Panc1 (cell line): ENCODE measurements around the gene SEPTIN8. TPM values are rescaled to one million over a fixed set of nuclear protein-coding genes. Genes with fewer than 3 reads are reported as not detected.

Experiments
- ATAC-seq: fragments of 200-7000 bp; cut with Tn5 transposase; 2 replicates; pipeline ENCODE4 v1.9.1; 2020; ENCODE audit warnings: mild to moderate bottlenecking, moderate library complexity
- BruUV-seq: library from RNA; stranded (reverse); fragments of 400-500 nt; replicated peaks from 2 replicates; lab custom pipeline; 2021; lab: Mats Ljungman, UMichigan
- CTCF ChIA-PET: fragments of 300-600 bp; sonication (Branson Sonifier 250); formaldehyde crosslinking; loops from one replicate; lab custom pipeline; 2022; ENCODE audit warnings: antibody characterized with exemption; lab: Charles Lee
- POLR2A ChIA-PET: fragments of 300-600 bp; sonication (Branson Sonifier 250); formaldehyde crosslinking; loops from one replicate; lab custom pipeline; 2022; ENCODE audit warnings: antibody characterized with exemption; lab: Charles Lee
- DNase-seq: peaks from one replicate; pipeline ENCODE4 v3.0.0-alpha.2; 2010; ENCODE audit warnings: low read depth, low spot score
- H3K27ac ChIP-seq: 2 replicates; pipeline ENCODE4 v1.5.1; 2011; ENCODE audit warnings: mild to moderate bottlenecking, low read length, inconsistent platforms
- H3K27me3 ChIP-seq: fragments of 200-500 bp; sonication (Bioruptor generic); 2 replicates; pipeline ENCODE4 v1.6.0; 2014; ENCODE audit warnings: low read length, inconsistent platforms; ENCODE audit not compliant: control insufficient read depth, insufficient read depth
- H3K36me3 ChIP-seq: fragments of 200-500 bp; sonication (Bioruptor generic); 2 replicates; pipeline ENCODE4 v1.5.1; 2014; ENCODE audit warnings: inconsistent platforms, mild to moderate bottlenecking, low read length, moderate library complexity; ENCODE audit not compliant: control insufficient read depth, insufficient read depth
- H3K4me1 ChIP-seq: 2 replicates; pipeline ENCODE4 v1.5.1; 2011; ENCODE audit warnings: inconsistent platforms, mild to moderate bottlenecking, low read length, moderate library complexity; ENCODE audit not compliant: control insufficient read depth, insufficient read depth
- H3K4me3 ChIP-seq, 2 experiments: 2 replicates each; pipeline ENCODE4 v1.5.1; 2011 to 2012; ENCODE audit warnings: low read depth in 2 of 2, low read length in 2 of 2, mild to moderate bottlenecking in 2 of 2, inconsistent platforms in 1 of 2, moderate library complexity in 1 of 2
- H3K9me3 ChIP-seq: fragments of 200-500 bp; sonication (Bioruptor generic); 2 replicates; pipeline ENCODE4 v1.5.1; 2014; ENCODE audit warnings: low read depth, mild to moderate bottlenecking, inconsistent platforms, low read length, moderate library complexity; ENCODE audit not compliant: control insufficient read depth, insufficient read depth
- POLR2AphosphoS5 ChIP-seq: IDR thresholded peaks from 2 replicates; pipeline ENCODE4 v1.6.1; 2012; ENCODE audit warnings: mild to moderate bottlenecking, low read depth, low read length, moderate library complexity
- SIN3A ChIP-seq: IDR thresholded peaks from 2 replicates; pipeline ENCODE4 v1.6.1; 2012; ENCODE audit warnings: low read depth, mild to moderate bottlenecking, low read length, moderate library complexity, borderline replicate concordance; ENCODE audit not compliant: insufficient read depth
- TCF7L2 ChIP-seq: IDR thresholded peaks from 2 replicates; pipeline ENCODE4 v1.6.1; 2011; ENCODE audit warnings: mild to moderate bottlenecking, low read depth, low read length, inconsistent platforms
- in situ Hi-C: cut with HindIII; loops from 2 replicates; pipeline ENCODE4 v1.10.0; 2016; ENCODE audit warnings: low sequenced_read_pairs, low pct_unique_long_range_greater_than_20kb
- intact Hi-C: fragments of 100-400 bp; cut with micrococcal nuclease; formaldehyde crosslinking; loops from one replicate; pipeline ENCODE4 v1.10.0; 2022; ENCODE audit not compliant: unreplicated experiment
- total RNA-seq: library from RNA; stranded (reverse); gene quantifications from one replicate; pipeline ENCODE4 v1.2.1, GENCODE V29; 2021; ENCODE audit not compliant: unreplicated experiment
- TF ChIP-seq, protein P1 (sequence below), 2 experiments: IDR thresholded peaks; 2 replicates each; pipeline ENCODE4 v1.6.1; 2011 to 2012; ENCODE audit warnings: low read depth in 2 of 2, control low read depth in 1 of 2, low read length in 1 of 2, mild to moderate bottlenecking in 1 of 2, moderate library complexity in 1 of 2; ENCODE audit not compliant: insufficient read depth in 1 of 2
- TF ChIP-seq, protein P2 (sequence below): fragments of 450-650 bp; IDR thresholded peaks from 2 replicates; pipeline ENCODE4 v1.5.1; 2017; ENCODE audit warnings: mild to moderate bottlenecking

Gene SEPTIN8
- total RNA-seq, 1 experiment from 2014 or later: 22.8 TPM

DNA sequence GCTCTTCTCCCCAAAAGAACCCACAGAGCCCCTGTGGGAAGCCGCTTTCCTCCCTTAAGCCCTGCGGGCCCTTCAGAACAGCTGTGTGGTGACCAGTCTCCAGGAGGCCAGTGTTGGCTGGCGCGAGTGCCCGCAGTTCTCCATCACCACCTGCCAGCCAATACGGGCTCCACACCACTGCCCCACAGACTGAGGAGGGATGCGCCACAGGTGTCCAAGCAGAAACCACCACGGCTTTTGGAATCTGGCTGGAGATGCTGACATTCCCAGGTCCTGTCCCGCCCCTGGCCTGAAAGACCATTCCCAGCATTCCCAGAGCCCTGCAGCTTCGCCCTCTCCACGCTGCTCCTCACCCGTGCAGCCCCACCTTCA is 17.0 kb downstream of the SEPTIN8 start:
- TF ChIP-seq, protein P1, sequence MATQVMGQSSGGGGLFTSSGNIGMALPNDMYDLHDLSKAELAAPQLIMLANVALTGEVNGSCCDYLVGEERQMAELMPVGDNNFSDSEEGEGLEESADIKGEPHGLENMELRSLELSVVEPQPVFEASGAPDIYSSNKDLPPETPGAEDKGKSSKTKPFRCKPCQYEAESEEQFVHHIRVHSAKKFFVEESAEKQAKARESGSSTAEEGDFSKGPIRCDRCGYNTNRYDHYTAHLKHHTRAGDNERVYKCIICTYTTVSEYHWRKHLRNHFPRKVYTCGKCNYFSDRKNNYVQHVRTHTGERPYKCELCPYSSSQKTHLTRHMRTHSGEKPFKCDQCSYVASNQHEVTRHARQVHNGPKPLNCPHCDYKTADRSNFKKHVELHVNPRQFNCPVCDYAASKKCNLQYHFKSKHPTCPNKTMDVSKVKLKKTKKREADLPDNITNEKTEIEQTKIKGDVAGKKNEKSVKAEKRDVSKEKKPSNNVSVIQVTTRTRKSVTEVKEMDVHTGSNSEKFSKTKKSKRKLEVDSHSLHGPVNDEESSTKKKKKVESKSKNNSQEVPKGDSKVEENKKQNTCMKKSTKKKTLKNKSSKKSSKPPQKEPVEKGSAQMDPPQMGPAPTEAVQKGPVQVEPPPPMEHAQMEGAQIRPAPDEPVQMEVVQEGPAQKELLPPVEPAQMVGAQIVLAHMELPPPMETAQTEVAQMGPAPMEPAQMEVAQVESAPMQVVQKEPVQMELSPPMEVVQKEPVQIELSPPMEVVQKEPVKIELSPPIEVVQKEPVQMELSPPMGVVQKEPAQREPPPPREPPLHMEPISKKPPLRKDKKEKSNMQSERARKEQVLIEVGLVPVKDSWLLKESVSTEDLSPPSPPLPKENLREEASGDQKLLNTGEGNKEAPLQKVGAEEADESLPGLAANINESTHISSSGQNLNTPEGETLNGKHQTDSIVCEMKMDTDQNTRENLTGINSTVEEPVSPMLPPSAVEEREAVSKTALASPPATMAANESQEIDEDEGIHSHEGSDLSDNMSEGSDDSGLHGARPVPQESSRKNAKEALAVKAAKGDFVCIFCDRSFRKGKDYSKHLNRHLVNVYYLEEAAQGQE (IDR thresholded peaks at IDR 0.05; ENCODE audit: insufficient read depth in 1 of 2, low read depth in 2 of 2, low read length in 1 of 2): no peak
- TF ChIP-seq SIN3A (no peak), POLR2AphosphoS5 (no peak)
- TF ChIP-seq, protein P2, sequence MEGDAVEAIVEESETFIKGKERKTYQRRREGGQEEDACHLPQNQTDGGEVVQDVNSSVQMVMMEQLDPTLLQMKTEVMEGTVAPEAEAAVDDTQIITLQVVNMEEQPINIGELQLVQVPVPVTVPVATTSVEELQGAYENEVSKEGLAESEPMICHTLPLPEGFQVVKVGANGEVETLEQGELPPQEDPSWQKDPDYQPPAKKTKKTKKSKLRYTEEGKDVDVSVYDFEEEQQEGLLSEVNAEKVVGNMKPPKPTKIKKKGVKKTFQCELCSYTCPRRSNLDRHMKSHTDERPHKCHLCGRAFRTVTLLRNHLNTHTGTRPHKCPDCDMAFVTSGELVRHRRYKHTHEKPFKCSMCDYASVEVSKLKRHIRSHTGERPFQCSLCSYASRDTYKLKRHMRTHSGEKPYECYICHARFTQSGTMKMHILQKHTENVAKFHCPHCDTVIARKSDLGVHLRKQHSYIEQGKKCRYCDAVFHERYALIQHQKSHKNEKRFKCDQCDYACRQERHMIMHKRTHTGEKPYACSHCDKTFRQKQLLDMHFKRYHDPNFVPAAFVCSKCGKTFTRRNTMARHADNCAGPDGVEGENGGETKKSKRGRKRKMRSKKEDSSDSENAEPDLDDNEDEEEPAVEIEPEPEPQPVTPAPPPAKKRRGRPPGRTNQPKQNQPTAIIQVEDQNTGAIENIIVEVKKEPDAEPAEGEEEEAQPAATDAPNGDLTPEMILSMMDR: no peak
- no peaks in the 10 kb centered on the region for H3K27me3 ChIP-seq
- no peak overlapping the region for H3K27ac ChIP-seq
- H3K9me3 ChIP-seq: no peaks in the 10 kb centered on the region
- intact Hi-C loops: no loop called here
- no TSS peak for BruUV-seq
- CTCF ChIA-PET: no interaction called here
- in situ Hi-C loops: no loop called here
- H3K4me3 ChIP-seq: no peak overlapping the region
- ATAC-seq (no peak), DNase-seq (no peak)
- POLR2A ChIA-PET: no interaction called here
- peaks cover 4% of the 10 kb centered on the region; the same call in 1 of the 2 replicates for H3K36me3 ChIP-seq
- no peaks in the 10 kb centered on the region for H3K4me1 ChIP-seq

DNA sequence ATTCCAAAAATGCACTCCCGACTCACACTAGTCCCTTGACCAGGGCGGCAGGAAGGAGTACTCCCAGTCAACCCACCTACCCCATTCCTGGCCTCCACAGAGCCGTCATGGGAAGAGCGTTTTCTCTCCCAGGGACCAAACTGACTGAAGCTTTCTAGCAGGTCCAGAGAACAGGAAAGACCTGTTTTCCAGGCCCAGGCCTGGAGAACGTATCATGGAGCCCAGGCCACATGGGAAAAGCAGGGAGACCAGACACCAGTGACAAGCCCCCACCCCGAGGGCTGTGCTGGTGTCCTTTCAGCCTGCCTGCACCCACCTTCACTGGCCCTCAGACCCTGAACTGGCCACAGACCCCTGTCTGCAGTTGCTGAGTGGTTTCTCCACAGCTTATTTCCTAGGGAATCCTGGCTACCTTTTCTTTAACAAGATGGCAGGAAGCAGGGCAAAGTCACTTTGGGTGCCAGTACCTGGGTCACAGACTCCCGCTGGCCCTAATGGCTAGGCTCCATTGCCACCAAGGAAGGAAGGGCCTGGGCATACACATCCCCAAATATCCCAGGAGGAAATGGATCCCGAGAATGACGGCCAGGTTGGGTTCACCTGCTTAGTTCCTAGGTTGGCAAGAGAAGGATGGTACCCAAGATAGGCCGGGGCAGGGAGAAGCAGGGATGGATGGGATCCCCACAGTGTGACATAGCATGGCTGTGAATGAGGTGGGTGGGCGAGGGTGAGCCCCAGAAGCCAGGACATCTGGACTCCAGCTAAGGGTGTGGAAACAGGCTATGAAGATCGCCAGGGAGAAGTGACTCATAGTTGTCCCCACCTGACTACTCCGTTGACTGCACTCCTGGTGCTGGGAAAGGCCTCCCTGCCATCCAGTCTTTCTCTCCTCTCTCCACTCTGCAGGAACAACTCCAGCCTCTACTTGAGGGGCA is 17.7 kb downstream of the SEPTIN8 start:
- no TSS peak for BruUV-seq
- H3K36me3 ChIP-seq: peaks cover 2% of the 10 kb centered on the region; the same call in 1 of the 2 replicates

More for the DNA sequence above, 17.7 kb downstream of the SEPTIN8 start:
- Histone ChIP-seq H3K27ac (no peak overlapping the region), H3K4me1 (no peaks in the 10 kb centered on the region), H3K4me3 (no peak overlapping the region), H3K9me3 (no peaks in the 10 kb centered on the region), H3K27me3 (no peaks in the 10 kb centered on the region)
- in situ Hi-C loops: no loop called here
- POLR2A ChIA-PET: no interaction called here
- intact Hi-C loops: loop anchor here (10.0 kb wide), 1 partner anchor 55 kb away; the partner anchor contains the start of gene SOWAHA
- CTCF ChIA-PET: no interaction called here
- TF ChIP-seq TCF7L2 (no peak), SIN3A (no peak), POLR2AphosphoS5 (no peak)
- TF ChIP-seq, protein P2: no peak
- TF ChIP-seq, protein P1 (IDR thresholded peaks at IDR 0.05; ENCODE audit: insufficient read depth in 1 of 2, low read depth in 2 of 2, low read length in 1 of 2): no peak
- ATAC-seq (no peak), DNase-seq (no peak)
